ENCODE results near the gene PALB2.
A peak's percentile ranks its signal among the peaks of the same experiment; 100 is the strongest.
"Not testable (repeated sequence)": the region's sequence is repeated elsewhere in the genome, so short reads cannot be mapped to it uniquely, and the experiment has no call there.

Gene PALB2

GRCh38 chr16:23642246-23642774, 1.2 kb upstream of the PALB2 start:
- no peak for DNase-seq

DNA sequence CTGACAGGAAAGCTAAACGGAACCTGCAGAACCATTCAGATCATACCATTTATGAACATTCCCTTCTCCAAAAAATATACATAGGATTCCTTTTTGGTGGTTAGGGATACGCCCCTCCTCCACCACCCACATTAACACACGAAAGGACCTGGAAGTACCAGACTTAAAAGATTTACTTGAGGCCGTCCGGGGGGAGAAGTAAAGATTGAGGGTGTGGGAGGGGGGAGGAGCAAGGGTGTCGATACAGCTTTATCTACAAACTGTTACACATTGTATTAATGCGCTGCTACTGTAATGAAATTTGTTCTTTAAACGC, 537 bp downstream of the PALB2 start:
- DNase-seq: peak; percentile 22

DNA sequence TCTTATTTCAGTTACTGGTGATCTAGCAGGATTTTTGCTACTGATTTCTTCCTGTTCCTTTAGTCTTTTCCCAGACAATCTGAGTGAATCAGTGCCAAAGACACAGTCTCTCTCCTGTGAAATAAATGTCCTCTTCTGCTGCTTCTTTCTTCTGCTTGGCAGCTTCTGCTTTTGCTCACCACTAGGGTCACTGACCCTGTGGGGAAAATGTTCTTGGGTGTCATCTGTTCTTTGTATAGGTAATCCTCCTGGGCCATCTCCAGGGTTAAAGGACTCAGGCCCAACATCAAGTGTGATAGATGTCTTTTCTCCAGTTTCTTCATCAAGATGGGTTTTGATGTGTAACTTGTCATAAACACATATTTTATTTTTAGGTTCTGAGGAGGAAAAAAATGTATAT, 5.2 kb downstream of the PALB2 start:
- DNase-seq: no peak

GRCh38 chr16:23634461-23635036, 6.6 kb downstream of the PALB2 start:
- DNase-seq: no peak

- DNase-seq: not testable (repeated sequence)
Observed at GRCh38 chr16:23631874-23632273, 9.2 kb downstream of the PALB2 start.

GRCh38 chr16:23629516-23629915, 11.6 kb downstream of the PALB2 start:
- no peak for DNase-seq

- no peak for DNase-seq
Observed at GRCh38 chr16:23624092-23624491, 17.0 kb downstream of the PALB2 start.

DNA sequence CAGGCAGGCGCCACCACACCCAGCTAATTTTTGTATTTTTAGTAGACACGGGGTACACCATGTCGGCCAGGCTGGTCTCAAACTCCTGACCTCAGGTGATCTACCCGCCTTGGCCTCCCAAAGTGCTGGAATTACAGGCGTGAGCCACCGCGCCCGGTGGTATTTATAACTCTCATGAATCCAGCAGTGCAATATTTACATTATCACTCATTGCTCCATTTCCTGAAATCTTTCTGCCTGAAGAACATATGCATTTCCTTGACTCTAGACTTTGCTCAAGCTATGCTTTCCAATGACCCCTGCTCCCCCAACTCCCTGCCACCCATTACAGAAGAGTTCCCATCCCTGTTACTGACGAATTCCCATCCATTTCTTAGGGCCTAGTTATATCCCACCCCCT, 25.3 kb downstream of the PALB2 start:
- no peak for DNase-seq

DNA sequence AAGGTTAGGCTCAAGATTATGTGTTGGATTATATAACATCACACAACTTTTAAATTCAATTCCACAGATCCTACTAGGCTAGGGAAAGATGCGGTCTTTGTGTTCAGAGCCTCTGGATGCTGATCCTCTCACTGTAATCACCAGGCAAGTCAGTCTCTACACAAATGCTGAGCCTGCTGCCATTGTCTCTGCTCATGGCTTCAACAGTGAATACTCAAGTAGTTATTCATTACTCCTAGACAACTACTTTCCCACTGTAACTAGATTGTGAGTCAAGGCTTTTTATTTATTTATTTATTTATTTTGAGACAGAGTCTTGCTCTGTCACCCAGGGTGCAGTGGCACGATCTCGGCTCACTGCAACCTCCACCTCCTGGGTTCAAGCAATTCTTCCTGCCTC, 29.2 kb downstream of the PALB2 start:
- no peak for DNase-seq

DNA sequence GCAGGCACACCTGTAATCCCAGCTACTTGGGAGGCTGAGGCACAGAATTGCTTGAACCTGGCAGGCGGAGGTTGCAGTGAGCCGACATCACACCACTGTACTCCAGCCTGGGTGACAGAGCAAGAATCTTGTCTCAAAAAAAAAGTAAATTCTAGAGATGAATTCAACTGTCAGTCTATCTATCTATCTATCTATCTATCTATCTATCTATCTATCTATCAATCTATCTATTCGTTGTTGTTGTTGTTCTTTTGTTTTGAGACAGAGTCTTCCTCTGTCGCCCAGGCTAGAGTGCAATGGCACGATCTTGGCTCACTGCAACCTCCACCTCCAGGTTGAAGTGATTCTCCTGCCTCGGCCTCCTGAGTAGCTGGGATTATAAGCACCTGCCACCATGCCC, 30.2 kb downstream of the PALB2 start:
- not testable (repeated sequence) for DNase-seq

DNA sequence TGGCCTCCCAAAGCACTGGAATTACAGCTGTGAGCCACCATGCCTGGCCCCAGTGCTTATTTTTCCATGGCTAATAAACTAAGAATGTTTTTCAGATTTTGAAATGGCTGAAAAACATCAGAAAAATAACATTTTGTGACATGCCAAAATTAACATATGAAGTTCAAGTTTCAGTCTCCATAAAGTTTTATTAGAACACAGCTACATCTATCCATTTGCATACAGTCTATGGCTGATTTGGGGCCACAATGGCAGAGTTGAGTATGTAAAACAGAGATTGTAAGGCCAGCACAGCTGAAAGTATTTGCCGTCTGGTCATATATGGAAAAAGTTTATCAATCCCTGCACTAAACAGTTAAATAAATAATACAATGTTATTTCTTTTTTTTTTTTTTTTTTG, 31.2 kb downstream of the PALB2 start:
- no peak for DNase-seq

GRCh38 chr16:23608194-23608593, 32.9 kb downstream of the PALB2 start:
- DNase-seq: no peak

- DNase-seq: no peak
Observed at GRCh38 chr16:23607726-23608125, 33.4 kb downstream of the PALB2 start.

DNA sequence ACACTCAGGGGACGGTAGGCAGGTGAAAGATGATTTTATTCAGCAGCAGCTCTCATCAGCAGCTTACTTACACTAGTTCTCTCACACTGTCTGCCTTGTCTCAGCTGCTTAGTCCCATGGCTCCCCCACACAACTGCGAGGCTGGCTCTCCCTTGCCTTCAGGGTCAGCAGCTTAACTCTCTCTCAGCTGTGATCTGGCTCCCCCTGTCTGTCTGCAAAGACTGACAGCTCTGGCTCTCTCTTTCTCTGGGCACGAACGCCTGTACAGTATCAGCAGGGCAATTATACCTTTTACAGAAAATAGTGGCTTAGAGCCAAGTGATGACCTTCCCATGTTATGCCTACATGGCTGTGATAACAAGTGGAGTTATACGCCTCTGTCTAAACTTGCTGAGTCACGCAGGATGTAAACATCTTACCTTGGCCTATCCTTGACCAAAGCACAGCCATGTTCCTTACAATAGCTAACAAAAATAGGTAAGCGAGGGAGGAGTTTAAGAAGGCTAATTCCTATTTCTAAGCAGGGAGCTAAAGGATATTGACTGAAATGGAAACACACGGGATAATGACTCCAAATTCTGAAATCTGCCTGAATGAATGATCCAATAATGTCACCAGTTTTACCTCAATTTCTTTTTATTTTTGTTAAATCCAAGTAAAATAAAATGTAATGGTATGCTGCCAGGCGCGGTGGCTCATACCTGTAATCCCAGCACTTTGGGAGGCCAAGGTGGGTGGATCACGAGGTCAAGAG, 43.9 kb downstream of the PALB2 start:
- no peak for DNase-seq

GRCh38 chr16:23595951-23596720, 45.0 kb downstream of the PALB2 start, which contains the start of gene NDUFAB1:
Gene NDUFAB1 (minus strand): TSS chr16:23596316. CDS start chr16:23596290, 26 bp downstream.
- peak; percentile 94 for DNase-seq

- DNase-seq: no peak
Observed at GRCh38 chr16:23595246-23595950, 45.7 kb downstream of the PALB2 start.

GRCh38 chr16:23594186-23594585, 46.9 kb downstream of the PALB2 start:
- no peak for DNase-seq

DNA sequence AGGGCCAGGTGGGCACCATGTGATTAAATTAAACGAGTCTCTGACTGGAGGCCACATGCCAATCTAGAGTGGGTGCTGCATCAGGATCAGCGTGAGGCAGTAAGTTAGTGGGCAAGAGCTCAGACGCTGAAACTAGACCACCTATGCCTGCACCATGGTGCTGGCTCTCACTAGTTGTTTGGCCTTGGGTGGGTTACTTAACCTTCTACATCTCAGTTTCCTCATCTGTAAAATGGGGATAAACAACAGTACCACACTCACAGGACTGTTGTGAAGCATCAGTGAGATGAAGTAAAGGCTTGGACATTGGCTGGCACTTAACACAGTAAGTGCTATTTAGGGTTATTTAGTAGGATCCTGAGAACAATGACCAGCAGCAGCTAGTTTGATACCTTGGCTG, 50.9 kb downstream of the PALB2 start:
- no peak for DNase-seq

- DNase-seq: no peak
Observed at GRCh38 chr16:23587726-23588125, 53.4 kb downstream of the PALB2 start.

- no peak for DNase-seq
Observed at GRCh38 chr16:23584186-23585076, 56.7 kb downstream of the PALB2 start.

GRCh38 chr16:23583271-23583670, 57.8 kb downstream of the PALB2 start:
- not testable (repeated sequence) for DNase-seq

- no peak for DNase-seq
Observed at GRCh38 chr16:23581764-23582163, 59.3 kb downstream of the PALB2 start.
